ENCODE data around the gene RUNX2. TPM values are rescaled to one million over a fixed set of nuclear protein-coding genes. Genes with fewer than 3 reads are reported as not detected.

RUNX2 gene
- polyA plus RNA-seq, 1 of the 3 experiments (the other 2 are of a cell fraction), result 4.4 TPM

DNA sequence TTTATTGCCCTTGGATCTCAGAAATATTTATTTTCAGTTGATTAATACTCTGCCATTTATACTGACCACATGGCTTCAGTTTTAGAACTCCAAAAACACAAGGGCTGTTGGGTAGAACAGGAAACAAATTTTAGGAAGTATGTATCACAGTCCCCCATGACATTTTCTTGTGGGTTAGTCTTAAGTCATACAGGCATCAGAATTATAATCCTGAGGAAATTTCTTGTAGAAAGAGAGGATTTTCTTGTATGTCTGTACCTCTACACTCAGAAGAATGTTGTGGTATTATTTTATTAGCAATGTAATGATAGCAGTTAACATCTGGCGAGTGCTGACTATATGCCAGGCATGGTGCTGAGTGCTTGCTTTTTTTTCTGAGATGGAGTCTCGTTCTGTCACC is 384.7 kb downstream of the RUNX2 start:
- POLR2A ChIA-PET, result no interaction called here
- WGBS (ENCODE audit: low lambda C conversion rate), result 60% methylated on average over 2 of the region's 2 CpGs
- DNase-seq, result no peak

More for the DNA sequence above, 384.7 kb downstream of the RUNX2 start:
- Histone ChIP-seq H3F3A (replicated peaks; ENCODE audit: insufficient read depth) (peaks cover 4% of the 10 kb centered on the region), H3K27ac (ENCODE audit: low read depth in 2 of 2, low read length in 1 of 2) (no peak overlapping the region), H4K20me1 (ENCODE audit: insufficient read depth) (no peaks in the 10 kb centered on the region), H3K36me3 (replicated peaks in 1 of 2; ENCODE audit: control insufficient read depth in 1 of 2, insufficient read depth in 2 of 2, low read length in 1 of 2) (no peaks in the 10 kb centered on the region), H2AFZ (ENCODE audit: low read depth) (no peak overlapping the region), H3K9me3 (no peaks in the 10 kb centered on the region), H3K27me3 (ENCODE audit: insufficient read depth) (no peaks in the 10 kb centered on the region), H3K4me3 (ENCODE audit: low read depth in 2 of 2, low read length in 1 of 2) (no peak overlapping the region), H3K9ac (no peak overlapping the region), H3K9me2 (no peaks in the 10 kb centered on the region), H3K79me2 (ENCODE audit: insufficient read depth) (no peaks in the 10 kb centered on the region), H3K4me2 (no peak overlapping the region), H3K4me1 (ENCODE audit: control insufficient read depth in 1 of 2, insufficient read depth in 2 of 2, low read depth in 1 of 2, low read length in 1 of 2) (peaks cover 0 to 9% of the 10 kb centered on the region in 2 experiments; a peak in 1 of 4 replicates)
- CTCF ChIA-PET, result interaction anchor here (0.9 to 3.0 kb wide), 4 partner anchors 9 to 1237 kb away, joined by 3 to 31 read pairs (median 16); no protein-coding TSS in a partner anchor
- TF ChIP-seq FOSL2 (IDR thresholded peaks at IDR 0.05; ENCODE audit: borderline replicate concordance, low read depth) (no peak), GABPA (IDR thresholded peaks at IDR 0.05; ENCODE audit: low read depth) (no peak), TEAD4 (IDR thresholded peaks at IDR 0.05; ENCODE audit: borderline replicate concordance, insufficient read depth) (no peak), GATA2 (CRISPR knock-in tag; IDR thresholded peaks at IDR 0.05) (no peak), POLR2AphosphoS5 (IDR thresholded peaks at IDR 0.05; ENCODE audit: low read depth, low read length) (no peak), RAD21 (IDR thresholded peaks at IDR 0.05; ENCODE audit: low read length) (no peak), SIN3A (IDR thresholded peaks at IDR 0.05; ENCODE audit: borderline replicate concordance, low read depth, low read length) (no peak), TCF12 (IDR thresholded peaks at IDR 0.05) (no peak), MXI1 (IDR thresholded peaks at IDR 0.05; ENCODE audit: low read depth, low read length) (no peak), NRF1 (IDR thresholded peaks at IDR 0.05; ENCODE audit: low read depth, low read length) (no peak)
- TF ChIP-seq, protein P1, sequence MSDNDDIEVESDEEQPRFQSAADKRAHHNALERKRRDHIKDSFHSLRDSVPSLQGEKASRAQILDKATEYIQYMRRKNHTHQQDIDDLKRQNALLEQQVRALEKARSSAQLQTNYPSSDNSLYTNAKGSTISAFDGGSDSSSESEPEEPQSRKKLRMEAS (IDR thresholded peaks at IDR 0.05; ENCODE audit: low read depth), result no peak
- TF ChIP-seq, protein P2, sequence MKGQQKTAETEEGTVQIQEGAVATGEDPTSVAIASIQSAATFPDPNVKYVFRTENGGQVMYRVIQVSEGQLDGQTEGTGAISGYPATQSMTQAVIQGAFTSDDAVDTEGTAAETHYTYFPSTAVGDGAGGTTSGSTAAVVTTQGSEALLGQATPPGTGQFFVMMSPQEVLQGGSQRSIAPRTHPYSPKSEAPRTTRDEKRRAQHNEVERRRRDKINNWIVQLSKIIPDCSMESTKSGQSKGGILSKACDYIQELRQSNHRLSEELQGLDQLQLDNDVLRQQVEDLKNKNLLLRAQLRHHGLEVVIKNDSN (IDR thresholded peaks at IDR 0.05; ENCODE audit: borderline replicate concordance, low read depth), result no peak
- TF ChIP-seq, protein P3, sequence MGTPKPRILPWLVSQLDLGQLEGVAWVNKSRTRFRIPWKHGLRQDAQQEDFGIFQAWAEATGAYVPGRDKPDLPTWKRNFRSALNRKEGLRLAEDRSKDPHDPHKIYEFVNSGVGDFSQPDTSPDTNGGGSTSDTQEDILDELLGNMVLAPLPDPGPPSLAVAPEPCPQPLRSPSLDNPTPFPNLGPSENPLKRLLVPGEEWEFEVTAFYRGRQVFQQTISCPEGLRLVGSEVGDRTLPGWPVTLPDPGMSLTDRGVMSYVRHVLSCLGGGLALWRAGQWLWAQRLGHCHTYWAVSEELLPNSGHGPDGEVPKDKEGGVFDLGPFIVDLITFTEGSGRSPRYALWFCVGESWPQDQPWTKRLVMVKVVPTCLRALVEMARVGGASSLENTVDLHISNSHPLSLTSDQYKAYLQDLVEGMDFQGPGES (IDR thresholded peaks at IDR 0.05; ENCODE audit: low read depth, low read length), result no peak
- TF ChIP-seq, protein P4, sequence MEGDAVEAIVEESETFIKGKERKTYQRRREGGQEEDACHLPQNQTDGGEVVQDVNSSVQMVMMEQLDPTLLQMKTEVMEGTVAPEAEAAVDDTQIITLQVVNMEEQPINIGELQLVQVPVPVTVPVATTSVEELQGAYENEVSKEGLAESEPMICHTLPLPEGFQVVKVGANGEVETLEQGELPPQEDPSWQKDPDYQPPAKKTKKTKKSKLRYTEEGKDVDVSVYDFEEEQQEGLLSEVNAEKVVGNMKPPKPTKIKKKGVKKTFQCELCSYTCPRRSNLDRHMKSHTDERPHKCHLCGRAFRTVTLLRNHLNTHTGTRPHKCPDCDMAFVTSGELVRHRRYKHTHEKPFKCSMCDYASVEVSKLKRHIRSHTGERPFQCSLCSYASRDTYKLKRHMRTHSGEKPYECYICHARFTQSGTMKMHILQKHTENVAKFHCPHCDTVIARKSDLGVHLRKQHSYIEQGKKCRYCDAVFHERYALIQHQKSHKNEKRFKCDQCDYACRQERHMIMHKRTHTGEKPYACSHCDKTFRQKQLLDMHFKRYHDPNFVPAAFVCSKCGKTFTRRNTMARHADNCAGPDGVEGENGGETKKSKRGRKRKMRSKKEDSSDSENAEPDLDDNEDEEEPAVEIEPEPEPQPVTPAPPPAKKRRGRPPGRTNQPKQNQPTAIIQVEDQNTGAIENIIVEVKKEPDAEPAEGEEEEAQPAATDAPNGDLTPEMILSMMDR (IDR thresholded peaks at IDR 0.05), result no peak
- TF ChIP-seq, protein P5, sequence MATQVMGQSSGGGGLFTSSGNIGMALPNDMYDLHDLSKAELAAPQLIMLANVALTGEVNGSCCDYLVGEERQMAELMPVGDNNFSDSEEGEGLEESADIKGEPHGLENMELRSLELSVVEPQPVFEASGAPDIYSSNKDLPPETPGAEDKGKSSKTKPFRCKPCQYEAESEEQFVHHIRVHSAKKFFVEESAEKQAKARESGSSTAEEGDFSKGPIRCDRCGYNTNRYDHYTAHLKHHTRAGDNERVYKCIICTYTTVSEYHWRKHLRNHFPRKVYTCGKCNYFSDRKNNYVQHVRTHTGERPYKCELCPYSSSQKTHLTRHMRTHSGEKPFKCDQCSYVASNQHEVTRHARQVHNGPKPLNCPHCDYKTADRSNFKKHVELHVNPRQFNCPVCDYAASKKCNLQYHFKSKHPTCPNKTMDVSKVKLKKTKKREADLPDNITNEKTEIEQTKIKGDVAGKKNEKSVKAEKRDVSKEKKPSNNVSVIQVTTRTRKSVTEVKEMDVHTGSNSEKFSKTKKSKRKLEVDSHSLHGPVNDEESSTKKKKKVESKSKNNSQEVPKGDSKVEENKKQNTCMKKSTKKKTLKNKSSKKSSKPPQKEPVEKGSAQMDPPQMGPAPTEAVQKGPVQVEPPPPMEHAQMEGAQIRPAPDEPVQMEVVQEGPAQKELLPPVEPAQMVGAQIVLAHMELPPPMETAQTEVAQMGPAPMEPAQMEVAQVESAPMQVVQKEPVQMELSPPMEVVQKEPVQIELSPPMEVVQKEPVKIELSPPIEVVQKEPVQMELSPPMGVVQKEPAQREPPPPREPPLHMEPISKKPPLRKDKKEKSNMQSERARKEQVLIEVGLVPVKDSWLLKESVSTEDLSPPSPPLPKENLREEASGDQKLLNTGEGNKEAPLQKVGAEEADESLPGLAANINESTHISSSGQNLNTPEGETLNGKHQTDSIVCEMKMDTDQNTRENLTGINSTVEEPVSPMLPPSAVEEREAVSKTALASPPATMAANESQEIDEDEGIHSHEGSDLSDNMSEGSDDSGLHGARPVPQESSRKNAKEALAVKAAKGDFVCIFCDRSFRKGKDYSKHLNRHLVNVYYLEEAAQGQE (IDR thresholded peaks at IDR 0.05; ENCODE audit: low read depth, low read length), result no peak
- TF ChIP-seq, protein P6, sequence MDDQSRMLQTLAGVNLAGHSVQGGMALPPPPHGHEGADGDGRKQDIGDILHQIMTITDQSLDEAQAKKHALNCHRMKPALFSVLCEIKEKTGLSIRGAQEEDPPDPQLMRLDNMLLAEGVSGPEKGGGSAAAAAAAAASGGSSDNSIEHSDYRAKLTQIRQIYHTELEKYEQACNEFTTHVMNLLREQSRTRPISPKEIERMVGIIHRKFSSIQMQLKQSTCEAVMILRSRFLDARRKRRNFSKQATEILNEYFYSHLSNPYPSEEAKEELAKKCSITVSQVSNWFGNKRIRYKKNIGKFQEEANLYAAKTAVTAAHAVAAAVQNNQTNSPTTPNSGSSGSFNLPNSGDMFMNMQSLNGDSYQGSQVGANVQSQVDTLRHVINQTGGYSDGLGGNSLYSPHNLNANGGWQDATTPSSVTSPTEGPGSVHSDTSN (IDR thresholded peaks at IDR 0.05), result no peak
- TF ChIP-seq, protein P7, sequence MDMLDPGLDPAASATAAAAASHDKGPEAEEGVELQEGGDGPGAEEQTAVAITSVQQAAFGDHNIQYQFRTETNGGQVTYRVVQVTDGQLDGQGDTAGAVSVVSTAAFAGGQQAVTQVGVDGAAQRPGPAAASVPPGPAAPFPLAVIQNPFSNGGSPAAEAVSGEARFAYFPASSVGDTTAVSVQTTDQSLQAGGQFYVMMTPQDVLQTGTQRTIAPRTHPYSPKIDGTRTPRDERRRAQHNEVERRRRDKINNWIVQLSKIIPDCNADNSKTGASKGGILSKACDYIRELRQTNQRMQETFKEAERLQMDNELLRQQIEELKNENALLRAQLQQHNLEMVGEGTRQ (IDR thresholded peaks at IDR 0.05; ENCODE audit: borderline replicate concordance, low read depth, low read length), result no peak
